HG02759 (cell line): Measurements from ENCODE around the gene MYOD1.
A peak's percentile ranks its signal among the peaks of the same experiment; 100 is the strongest.

Experiments
- ATAC-seq: cut with Tn5 transposase; IDR thresholded peaks from one replicate; pipeline ENCODE4 v1.9.1; 2021; ENCODE audit warnings: mild to moderate bottlenecking, moderate library complexity; ENCODE audit not compliant: unreplicated experiment

Gene MYOD1

DNA sequence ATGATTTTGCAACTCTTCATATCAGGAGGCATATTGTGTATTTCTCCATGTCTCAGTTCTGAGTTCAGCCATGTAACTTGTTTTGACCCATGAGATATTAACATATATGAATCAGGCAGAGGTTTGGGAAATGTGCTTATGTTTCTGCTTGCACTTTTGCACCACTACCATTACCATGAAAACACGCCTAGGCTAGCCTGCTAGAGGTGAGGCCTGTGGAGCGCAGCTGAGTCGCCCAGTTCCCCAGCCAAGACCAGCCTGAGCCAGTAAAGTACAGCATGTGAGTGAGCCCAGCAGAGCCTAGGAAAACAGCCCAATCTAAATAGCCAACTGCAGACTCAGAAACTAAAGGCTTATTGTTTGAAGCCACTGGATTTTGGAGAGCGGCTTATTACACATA lies 18.4 kb upstream of the MYOD1 start:
- ATAC-seq: no peak

DNA sequence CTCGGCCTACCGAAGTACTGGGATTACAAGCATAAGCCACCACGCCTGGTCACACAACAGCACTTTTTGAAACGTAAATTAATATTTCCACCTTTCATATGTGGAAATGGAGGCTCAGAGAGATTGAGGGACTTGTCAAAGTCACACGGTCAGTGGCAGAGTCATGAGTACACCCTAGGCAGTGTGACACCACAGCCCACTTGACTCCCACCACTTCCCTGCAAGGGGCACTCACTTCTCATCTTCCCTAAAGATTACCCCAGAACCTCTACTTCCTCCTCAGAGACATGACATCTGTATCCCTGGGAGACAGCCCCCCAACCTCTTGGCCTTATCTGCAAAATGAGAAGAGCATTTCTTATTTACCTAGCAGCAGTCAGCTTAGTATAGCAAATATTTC lies 16.5 kb upstream of the MYOD1 start:
- no peak for ATAC-seq

- ATAC-seq: peak; percentile 57
These were observed 15.4 kb upstream of the MYOD1 start for GRCh38 chr11:17703951-17704350.

GRCh38 chr11:17707830-17708229 lies 11.5 kb upstream of the MYOD1 start:
- ATAC-seq: no peak

GRCh38 chr11:17711836-17712235 lies 7.5 kb upstream of the MYOD1 start:
- ATAC-seq: no peak

- ATAC-seq: no peak
These were observed 5.5 kb upstream of the MYOD1 start for GRCh38 chr11:17713851-17714250.

- no peak for ATAC-seq
These were observed 5.0 kb upstream of the MYOD1 start for GRCh38 chr11:17714356-17714854.

DNA sequence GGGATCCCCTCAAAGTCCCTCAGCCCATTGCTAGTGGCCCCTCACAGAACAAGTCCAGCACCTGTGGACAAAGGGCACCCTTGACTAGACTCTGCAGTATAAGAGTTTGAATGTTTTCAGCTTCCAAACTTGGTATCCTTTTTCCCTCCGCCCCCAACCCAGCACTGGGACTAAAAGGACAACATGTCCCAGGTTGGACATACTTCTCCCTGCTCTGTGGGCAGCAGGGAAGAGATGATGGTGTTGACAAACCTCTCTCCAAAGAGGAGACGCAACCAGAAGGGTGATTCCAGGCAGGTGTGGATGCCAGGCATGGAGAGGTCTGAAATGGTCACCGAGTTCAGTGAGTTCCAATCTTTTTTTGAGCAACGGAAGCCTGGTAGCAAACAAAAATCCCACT lies 4.5 kb upstream of the MYOD1 start:
- no peak for ATAC-seq

DNA sequence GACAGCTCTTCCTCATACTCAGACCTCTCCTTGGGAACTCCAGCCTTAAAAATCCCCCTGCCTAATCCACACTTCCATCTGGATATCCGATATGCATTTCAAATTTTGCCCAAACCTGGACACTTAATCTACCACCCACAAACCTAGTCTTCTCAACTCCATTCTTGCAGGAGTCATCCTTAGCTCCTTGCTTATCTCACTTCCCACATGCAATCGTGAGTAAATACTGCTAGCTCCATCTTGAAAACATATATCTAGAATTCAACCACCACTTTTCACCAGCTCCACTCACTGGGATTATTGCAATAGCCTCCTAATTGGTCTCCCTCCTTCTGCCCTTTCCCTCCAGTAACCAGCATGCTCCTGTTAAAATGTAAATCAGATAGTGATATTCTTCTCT lies 2.6 kb upstream of the MYOD1 start:
- ATAC-seq: no peak

GRCh38 chr11:17718015-17718414 lies 1.4 kb upstream of the MYOD1 start:
- no peak for ATAC-seq

GRCh38 chr11:17718510-17718962 lies 835 bp upstream of the MYOD1 start:
- ATAC-seq: no peak

DNA sequence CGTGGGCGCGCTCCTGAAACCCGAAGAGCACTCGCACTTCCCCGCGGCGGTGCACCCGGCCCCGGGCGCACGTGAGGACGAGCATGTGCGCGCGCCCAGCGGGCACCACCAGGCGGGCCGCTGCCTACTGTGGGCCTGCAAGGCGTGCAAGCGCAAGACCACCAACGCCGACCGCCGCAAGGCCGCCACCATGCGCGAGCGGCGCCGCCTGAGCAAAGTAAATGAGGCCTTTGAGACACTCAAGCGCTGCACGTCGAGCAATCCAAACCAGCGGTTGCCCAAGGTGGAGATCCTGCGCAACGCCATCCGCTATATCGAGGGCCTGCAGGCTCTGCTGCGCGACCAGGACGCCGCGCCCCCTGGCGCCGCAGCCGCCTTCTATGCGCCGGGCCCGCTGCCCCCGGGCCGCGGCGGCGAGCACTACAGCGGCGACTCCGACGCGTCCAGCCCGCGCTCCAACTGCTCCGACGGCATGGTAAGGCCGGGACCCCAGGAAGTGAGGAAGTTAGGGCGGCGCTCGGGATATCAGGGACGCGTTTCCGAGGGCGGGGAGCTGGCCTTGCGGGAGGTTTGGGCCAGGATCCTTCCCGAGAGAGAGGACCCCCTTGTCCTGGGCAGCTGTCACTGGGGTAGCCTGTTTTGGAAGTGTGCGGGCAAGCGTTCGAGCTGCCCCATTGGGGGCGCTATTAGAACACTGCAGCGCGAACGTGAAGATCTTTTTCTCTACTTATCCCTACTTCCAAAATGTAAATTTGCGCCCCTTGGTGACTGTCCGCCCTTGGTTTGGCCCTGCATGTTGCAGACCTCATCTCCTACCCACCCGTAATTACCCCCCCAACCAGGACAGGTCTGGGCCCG lies 796 bp downstream of the MYOD1 start:
- no peak for ATAC-seq

DNA sequence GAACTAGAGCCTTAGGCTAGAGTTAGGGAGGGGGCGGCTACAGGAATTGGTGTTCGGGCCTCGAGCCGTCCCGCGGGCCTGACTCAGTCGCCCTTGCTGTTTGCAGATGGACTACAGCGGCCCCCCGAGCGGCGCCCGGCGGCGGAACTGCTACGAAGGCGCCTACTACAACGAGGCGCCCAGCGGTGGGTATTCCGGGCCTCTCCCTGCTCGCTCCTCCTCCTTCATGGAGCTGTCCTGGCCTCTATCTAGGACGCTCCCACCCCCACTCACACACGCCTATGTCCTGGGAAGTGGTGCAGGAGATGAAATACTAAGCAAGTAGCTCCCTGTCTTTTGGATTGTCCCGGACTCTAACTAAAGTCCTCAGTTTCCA lies 1.4 kb downstream of the MYOD1 start:
- no peak for ATAC-seq

- ATAC-seq: no peak
These were observed 2.0 kb downstream of the MYOD1 start for GRCh38 chr11:17721242-17721999.

DNA sequence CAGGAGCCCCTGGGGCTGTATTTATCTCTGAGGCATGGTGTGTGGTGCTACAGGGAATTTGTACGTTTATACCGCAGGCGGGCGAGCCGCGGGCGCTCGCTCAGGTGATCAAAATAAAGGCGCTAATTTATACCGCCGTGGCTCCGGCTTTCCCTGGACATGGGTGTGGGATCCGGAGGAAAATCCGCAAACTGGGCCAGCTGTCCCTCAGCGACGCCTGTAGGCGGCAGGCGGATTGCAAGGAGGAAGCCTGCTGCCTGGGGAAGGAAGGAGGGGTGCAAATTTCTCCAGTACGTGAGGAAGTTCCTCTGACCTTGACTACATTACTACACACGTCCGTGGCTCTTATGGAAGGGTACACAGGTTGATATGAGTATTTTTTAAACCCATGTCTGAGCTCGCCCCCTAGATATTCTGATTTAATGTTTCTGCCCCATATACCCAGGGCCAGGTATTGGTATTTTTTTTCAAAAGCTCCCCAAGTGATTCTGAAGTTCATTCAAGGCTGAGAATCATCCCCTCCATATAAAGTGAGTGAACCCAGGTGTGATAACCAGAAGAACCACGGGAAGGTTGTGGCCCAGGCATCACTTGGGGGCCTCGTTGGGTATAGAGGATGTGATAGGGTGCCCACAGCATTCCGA lies 2.8 kb downstream of the MYOD1 start:
- no peak for ATAC-seq

DNA sequence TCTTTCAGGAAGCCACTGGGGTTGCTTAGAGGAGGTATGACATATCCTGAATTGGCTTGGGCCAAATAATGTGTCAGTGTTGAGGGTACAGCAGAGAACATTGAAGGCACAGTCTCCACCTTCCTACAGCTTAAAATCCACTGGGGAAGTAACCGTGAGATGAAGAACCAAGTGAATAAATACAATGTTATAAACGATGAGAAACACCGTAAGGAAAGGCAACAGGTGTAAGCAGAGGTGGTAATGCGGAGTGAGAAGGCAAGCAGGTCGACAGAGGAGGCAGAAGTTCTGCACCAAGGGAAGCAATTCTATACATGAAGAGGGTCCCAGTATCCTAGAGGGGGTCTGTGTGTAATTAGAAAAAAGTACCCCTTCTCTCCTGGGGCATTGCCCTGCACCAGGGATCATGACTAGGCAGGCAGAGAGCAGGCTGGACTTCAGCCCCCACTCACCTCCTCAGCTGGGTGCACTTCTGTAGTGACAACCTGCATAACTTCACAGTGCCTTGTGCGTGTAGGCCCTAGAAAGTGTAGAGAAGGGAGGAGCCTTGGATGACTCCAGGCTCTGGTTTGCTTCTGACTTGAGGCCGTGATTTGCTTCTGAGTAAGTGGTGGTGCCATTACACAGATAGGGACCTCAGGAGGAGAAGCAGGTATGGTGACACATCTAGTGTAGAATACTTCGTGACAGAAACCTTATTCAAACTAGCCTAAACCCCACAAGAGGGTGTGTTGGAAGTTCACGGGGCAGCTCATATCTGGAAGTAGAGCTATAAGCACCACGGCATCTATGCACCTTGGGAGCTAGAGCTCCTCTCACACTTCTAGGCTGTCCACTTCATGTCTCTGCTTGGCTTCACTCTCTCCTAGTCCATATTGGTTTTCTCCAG lies 4.9 kb downstream of the MYOD1 start:
- no peak for ATAC-seq

DNA sequence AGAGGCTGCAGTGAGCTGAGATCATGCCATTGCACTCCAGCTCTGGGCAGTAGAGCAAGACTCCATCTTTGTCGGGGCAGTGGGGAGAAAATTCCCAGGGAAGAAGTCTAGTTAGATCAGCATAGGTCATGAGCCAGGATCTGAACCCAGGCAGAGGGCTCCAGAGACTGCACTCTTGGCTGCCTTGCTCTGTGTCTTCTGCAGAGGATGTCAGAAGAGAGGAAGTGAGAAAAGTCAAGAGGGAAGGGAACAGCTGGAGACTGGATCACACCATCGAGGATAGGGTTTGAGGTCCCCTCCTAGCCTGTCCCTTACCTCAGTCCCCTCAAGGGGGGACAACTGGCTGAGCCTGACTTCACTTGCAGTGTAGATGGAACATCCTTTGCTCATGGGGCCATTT lies 5.8 kb downstream of the MYOD1 start:
- no peak for ATAC-seq

DNA sequence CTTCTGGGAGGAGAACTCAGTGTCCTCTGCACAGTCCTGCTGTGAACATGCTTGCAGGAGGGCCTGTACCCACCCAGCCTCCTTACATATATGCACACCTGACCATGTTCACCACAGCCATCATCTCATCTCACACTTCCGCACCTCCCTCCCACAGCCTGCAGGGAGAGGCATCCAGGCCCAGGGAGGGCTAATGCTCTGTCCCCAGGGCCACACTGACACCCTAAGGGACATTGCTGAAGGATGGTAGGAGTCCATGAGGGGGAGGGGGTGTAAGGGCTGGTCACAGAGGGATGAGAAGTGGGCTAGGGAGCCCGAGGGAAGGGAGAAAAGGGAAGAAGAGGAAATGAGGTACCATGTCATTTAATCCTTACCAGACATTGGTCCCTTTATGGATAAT lies 10.8 kb downstream of the MYOD1 start:
- ATAC-seq: no peak

- peak; percentile 72 for ATAC-seq
These were observed 11.5 kb downstream of the MYOD1 start for GRCh38 chr11:17730608-17731462.

DNA sequence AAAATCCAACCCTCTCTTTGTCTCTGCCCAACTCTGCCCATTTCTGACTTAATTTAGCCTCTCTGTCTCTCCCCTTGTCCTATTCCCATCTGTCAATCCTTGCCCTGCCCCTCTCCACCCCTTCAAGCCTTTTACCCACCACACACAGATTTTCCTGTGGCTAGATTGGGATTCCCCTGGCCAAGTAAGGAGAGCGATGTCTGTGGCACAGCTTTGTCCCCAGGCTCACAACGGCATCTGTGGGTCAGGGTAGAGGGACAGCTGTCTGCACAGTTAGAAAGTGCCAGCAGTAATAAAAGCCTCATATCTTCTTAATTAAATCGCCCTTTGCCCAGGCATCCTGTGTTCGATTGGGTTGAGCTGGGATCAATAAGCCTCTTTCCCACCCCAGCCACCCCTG lies 13.9 kb downstream of the MYOD1 start:
- no peak for ATAC-seq
